Activated gamma-delta T cell treated with anti-CD3 and anti-CD28 coated beads, Interleukin-2, amount 50 U/mL, for 16 hours (primary cell): Measurements from ENCODE around the gene C16orf96.

Experiments used
- DNase-seq: peaks from one replicate; pipeline ENCODE4 v3.0.0-alpha.2; 2020; ENCODE audit warnings: low read depth

Gene C16orf96

DNA sequence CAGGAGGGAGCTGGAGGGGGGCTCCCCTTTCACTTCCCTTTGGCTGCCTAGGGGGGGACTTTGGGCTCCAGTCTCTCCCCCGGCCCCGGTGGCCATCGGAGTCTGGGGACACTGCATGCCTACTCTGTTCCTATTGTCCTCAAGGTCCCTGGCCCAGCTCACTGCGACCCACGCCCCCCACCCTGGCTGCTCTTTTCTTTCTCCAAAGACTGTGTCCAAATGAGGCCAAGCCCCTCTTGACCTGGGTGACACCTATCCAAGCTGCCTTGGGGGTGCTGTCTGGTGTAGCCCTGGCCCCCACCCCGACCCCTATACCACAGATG lies 45.7 kb downstream of the C16orf96 start:
- DNase-seq = no peak

DNA sequence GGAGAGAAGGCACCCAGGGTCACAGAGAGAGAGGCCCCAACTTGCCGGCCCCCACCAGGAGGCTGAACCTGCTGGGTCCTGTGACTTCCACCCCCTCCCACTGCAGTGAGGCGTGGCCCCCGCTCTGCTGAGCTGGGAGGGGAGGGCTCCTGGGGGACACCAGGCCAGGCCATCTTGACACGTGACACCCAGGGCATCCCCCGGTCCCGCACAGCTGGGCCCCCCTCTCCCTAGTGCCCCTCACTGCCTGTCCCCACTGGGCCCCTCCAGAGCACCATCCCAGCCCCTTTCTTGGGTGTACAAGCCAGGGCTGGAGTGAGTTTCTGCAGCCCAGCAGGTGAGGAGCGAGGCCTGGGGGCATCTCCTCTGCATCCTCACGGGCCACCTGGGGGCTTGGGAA lies 46.2 kb downstream of the C16orf96 start:
- DNase-seq = no peak

DNA sequence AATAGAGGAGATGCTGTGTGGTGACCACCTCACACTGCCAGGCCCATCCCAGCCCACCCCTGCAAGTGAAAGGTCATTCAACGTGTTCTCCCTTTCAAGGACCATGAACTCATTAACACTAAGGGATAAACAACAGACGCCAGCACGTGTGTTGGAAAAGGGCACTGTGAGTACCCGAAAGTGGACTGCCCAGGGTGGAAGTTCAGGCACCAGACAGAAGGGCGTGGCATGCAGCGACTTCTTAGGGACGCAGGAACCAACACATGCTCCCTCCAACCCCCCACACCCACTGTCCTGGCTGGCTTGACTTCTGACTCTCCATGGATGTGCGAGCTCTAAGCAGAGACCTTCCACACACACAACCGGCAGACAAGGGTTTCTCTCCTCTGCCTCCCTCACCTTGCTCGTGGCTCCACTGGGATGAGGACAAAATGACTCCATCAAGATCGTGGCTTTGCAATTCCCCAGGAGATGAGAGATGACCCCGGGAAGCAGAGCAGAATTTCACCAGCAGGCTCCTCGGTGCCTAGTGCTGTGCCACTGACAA lies 47.6 kb downstream of the C16orf96 start:
- DNase-seq = no peak

DNA sequence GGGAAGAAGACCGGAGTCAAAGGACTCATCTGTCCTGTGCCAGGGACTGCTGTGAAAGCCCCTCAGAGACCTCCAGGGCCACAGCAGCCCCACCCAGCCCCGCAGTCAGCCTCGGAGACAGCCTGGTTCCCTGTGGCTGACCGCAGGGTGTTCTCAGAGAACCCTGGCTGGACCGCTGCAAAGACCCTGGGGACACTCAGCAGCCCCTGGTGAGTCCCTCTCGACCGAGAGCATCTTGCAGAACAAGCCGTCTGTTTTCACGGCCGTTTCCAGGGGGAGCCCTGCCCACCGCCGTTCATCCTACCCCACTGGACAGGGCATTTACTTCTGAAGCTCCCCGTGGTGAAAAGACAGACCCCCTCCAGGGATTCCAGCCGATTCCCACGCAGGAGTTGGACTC lies 48.3 kb downstream of the C16orf96 start:
- DNase-seq = no peak

DNA sequence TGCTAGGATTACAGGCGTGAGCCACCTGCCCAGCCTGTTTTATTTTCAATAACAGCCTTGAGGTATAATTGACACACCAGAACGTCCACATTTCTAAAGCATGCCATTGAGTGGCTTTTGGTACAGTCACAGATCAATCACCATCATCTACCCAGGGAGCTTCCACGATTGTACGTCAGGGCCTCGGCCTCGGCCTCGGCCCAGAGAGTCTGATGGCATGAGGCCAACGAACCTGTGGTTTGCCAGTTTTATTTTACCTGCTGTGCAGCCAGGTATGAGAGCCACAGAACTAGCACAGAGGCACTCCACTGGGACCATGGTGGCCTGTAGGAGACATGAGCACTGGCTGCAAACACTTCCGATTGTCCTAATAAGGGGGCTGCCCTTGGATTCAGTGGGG lies 50.2 kb downstream of the C16orf96 start:
- no peak for DNase-seq

DNA sequence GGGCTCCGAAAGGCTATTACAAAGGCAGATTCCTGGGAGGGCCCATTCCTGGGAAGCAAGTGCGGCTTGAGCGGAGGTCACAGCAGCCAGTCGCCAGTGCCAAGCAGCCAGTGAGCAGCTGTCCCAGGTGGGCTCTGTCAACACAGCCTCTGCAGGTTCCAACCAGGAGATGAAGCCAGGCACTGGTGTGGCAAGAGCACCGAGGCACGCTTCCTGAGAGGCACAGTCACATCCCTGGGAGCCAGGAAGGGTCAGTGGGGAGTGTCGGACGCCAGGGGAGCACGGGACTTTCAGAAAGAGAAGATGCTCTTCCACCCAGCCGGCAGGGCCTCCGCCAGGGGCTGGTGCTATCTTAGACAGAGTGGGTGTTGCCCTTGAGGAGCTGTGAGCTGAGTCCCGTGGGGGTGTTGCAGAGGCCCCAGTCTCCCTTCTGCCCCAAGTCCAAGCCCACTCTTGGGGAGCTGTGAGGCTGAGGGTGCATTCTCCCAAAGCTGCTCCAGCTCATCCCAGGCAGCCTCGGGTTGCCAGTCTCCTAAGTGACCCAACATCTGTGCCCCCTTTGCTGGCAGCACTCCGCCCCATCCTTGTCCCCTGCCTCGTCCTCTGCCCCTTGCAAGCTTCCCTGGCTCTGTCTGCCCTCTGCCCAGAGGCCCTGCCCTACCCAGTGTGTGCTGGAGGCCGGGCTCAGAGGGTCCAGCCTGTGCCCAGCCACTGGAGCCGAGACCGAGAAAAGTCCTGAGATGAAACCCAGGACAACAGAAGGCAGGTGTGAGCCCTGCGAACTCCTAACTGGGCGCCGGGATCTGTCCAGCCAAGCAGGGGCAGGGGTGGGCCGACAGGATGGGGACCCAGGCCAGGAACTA lies 51.9 kb downstream of the C16orf96 start:
- no peak for DNase-seq

DNA sequence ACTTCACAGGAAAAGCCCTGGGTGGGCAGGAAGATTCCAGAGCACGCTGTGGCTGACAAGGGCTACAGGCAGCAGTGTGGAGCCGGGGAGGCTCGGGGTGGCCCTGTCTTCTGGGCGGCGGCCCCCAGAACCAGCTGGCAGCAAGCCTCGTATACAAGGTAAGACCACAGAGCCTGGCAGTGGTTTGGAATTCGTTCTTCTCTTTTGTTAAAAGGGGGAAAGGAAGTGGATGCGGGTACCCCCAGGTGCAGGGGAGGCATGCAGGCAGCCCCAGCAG lies 52.5 kb downstream of the C16orf96 start:
- no peak for DNase-seq

DNA sequence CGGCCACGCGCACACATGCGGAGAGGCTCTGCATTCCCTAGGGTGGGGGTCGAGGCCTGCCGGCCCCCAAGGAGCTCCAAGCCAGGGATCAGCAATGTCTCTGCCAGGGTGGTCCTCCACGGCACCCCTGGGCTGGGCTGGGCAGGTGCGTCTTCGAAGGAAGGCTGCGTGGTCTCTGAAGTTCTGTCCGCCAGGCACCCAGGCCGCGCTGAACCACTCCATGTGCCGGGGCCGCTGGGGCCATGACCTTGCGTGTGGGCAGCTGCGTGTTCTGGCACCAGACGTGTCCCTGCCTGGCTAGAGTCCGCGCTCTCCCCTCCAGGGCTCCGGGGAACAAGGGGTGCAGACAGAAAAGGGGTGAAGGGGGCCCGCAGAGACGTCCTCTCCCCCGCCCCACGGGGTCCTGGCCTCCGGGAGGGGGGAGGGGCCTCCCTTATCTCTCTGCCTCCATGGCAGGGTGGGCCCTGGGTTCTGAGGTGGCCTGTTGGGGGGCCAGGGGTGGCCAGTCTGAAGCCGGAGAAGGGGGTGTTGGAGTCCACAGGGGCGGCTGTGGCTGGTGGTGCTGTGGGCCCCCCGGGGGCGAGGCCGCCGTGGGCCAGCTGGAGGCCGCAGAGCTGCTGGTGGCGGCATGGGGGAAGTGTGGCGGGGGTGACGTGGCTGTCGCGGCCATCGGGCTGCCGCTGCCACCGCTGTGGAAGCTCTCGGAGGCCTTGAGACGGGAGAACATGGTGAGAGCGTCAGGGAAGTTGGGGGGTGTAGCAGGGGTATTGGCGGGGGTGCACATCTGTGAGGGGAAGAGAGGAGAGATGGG lies 53.3 kb downstream of the C16orf96 start:
- DNase-seq = no peak

DNA sequence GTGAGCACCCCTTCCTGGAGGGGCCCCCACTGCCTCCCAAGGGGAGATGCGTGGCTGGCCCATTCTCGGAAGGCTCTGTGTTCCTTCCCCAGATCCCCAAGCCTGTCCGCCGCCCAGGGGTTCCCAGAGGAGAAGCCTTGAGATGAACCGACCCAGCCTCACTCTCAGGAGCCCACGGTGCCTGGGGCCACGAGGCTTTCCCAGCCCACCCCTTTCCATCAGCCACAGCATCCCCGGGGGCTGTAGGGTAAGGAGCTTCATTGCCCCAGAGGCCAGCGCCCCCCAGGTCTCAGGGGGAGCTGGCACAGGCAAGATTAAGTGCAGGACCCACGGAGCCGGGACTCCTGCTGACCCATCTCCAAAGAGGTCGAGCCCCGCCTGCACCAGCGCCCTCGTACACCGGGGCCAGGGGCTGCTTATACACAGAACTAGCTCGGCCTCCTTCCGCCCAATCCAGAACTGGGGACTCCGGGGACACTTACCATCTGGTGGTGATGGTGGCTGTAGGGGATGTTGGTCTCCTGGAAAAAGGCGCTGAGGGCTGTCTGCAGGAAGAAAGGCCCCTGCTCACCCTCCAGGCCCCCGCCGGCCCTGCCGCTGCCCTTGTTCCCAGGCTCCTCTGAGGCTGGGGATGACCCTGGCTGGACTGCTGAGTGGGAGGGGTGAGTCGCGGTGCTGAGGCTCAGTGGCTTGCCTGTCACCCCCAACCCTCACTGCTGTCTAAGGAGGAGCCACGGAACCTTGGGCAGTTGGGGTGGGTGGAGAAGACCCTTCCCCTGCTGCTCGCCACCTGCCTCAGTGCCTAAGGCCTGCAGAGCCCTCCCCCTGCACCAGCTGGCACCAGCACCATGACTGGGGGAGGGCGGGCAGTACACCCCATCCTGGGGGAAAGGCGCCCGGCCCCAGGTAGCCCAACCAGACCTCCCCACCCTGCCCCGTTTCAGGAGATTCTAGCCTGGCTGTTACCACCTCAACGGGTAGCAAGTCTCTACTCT lies 54.2 kb downstream of the C16orf96 start:
- no peak for DNase-seq

DNA sequence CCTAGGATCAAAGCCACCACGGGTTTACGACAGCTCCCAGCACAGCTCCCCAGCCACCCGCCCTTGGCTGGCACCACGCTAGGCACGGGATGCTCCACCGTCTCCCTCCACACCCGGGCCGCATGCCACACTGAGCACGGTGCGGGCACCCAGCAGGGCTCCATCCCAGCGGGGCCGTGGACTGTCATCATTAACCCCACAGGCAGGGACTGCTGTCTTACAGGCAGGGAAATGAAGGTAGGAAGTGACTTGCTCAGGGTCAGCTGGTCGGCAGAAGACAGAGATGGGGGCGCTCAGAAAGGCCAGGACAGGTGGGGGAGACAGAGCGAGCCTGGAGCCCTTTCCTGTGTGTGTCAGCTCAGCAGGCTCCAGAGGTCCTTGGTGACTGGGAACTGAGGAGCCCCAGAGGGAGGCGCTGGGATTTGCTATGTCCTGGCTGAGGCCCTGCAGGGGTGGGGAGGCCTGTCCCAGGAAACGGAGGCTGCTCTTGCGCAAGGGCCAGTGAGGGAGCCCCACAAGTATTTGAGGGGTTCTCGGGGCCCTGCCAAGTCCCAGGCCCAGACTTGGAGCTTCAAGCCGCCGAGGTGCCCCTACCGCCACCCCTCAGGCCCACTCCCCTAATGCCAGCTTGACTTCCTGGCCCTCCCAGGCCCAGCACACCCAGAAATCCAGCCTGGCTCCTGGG lies 55.3 kb downstream of the C16orf96 start:
- DNase-seq = no peak

DNA sequence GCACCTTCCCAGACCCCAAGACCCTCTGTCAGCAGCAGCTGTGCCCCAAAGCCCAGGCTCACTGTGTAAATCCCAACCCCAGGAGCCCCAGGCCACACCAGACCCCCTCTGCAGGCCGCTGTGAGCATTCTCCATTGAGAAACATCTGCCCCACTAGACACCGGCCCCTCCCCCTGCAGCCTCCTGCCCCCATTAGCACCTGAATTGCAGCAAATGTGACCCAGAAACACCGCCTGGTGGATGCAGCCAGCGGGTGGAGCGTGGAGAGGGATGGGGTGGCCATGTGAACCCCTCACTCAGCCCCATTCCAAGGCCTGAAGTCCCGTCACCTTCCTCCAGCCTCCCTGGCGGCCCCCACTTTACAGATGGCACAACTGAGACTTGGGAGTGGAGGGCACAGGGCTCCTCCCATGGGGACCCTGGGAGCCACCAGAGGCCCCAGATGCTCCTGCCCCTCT lies 56.4 kb downstream of the C16orf96 start:
- DNase-seq = no peak

DNA sequence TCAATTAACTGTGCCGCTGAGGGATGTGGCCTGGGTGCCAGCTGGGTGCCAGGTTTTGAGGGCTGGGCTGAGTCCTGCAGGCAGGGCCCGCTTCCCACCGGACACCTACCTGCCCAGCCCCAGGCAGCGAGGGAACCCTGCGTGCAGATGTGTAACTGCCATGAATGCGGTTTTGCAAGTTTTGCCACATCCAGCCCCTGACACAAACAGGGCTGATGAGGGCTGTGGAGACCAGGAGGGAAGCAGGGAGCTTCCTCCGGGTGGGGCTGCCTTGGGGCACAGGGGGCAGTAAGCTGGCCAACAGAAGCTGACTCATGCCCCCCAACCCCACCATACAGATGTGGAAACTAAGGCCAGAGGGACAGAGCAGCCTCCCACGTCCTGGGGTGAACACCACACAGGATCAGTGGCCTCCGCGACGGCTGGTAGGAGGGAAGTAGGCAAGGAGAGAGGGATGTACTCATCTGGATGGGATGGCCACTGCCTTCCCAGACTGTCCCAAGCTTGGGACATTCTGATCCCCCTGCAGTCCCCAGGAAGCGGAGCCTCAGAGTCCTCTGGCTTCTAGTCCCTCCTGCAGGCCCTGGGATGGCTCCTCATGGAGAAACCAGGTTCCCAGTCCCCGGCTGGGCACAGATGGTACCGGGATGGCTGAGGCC lies 57.0 kb downstream of the C16orf96 start:
- no peak for DNase-seq

DNA sequence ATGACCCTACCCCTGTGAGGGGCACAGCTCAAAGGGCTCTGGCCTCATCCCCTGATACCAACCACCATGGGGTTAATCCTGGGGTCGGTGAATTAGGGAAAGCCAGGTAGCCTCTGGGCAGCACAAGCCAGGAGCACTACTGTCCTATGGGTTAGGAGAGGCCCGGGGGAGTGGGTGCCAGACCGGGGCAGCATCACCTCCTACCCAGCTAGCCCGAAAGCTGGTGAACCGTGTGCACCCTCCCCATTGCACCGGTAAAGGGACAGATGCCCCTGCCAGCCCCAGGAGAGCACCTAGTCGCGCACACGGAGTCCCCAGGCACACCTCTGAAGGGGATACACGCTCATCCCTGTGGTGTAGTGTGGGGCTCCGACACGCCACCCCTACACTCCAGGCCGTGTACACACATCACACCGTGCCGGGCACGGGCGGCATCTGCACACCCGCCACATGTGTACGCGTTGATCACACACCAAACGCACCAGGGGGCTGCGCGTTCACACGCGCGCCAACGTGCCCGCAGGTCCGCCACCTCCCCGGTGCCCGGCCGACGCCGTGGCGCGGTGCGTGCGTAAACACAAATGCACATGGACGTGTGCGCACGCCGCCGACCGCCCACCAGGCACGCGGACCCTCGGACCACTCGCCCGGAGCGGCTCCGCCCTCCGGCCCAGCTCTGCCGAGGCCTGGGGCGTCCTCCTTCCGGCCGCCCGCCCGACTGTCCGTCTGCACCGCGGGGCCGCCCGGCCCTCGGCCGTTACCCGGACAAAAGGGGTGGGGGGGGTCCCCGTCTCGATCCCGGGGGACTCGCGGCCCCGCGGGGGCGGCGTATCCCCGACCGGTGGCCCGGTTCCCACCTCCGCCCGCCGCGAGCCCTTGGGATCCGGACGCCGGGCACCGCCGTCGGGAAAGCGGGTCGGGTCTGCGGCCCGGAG lies 57.8 kb downstream of the C16orf96 start:
- no peak for DNase-seq

DNA sequence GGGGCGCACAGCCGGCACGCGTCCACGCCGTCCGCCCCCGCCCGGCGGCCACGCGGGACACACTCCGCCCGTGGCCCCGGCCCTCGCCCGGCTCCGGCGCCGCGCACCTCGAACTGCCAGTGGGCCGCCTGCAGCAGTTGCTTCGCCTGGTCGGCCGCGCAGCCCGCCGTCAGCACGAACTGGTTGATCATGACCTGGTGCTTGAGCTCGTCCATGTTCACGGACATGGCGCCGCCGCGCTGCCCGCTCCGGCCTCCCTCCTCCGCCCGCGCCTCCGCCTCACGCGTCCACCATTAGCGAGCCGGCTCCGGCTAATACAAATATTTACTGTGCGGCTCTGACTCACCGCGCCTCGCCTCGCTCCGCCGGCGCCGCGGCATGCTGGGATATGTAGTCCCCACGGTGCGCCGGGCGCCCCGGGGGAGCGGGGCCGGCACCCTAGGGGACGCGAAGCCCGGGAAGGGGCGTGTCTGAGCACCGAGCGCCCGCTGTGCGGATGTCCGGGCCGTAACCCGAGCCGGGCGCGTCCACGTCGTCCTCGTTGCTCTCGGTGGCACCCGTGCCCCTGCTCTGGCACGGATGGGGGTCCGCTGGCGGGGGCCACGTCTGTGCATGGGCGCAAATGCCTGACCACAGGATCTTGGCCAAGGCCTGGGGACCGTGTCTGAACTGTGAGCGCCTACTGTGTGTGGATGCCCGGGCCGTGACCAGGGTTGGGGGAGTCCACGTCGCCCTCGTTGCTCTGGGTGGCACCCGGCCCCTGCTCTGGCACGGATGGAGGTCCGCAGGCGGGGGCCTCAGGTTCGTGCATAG lies 58.6 kb downstream of the C16orf96 start, which contains the start of gene UBALD1:
Gene UBALD1, minus strand, starts transcription at position 318 of the 813 bp plus-strand sequence. Its CDS starts 91 bp downstream, at position 227.
- DNase-seq = peak; percentile 56

DNA sequence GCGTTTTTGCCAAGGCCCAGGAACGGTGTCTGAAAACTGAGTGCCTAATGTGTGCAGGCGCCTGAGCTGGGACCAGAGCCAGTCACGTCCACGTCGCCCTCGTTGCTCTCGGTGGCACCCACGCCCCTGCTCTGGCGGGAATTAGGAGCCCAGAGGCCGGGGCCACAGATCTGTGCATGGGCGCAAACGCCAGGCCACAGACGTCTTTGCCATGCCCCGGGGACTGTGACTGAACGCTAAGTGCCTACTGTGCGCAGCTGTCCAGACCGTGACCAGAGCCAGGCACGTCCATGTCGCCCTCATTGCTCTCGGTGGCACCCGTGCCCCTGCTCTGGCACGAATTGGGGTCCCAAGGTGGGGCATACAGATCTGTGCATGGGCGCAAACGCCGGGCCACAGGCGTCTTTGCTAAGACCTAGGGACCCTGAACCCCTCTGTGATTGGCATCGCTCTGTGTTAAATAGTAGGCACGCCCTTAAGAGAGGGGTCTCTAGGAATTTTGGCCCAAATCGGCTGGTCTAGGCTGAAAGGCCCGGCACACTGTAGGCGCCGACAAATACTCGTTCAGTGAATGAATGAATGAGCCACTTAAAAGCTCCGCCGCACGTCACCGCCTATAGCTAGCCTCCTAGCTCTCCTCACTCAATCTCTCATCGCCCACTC lies 59.4 kb downstream of the C16orf96 start:
- no peak for DNase-seq

DNA sequence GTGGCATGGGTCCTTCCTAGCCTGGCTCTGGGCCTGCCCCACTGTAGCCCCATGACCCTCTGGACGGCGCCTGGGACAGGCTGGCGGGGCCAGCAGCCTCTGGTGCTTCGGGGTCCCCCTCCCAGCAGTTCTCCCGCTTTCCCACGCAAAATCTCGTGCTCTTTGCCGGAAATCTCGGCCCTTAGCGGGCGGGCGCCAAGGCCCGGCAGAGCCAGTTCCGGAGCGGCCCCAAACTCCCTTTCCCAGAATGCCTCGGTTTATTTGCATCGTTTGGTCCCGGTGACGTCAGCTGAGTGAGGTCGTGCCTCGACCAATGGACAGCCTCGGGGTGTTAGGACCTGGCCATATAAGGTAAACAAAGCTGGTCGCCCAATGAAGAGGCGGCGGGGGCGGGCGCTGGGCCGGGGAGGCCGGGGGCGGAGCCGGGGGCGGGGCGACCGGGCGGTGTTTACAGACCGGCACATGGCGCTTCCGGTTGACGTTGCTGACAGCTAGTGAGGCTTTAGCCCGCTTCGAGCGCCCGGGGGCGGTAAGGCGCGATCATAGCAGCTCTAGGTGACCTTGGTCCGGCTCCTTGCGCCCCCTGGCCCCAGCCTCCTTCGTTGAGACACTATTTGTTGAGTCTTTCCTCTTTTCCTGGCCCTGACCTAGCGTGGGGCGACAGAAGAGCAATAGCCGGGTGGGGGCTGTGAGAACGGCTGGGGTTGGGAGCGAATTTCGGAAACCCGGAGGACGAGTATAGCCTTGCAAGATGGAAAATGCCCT lies 60.1 kb downstream of the C16orf96 start:
- DNase-seq = peak; percentile 98

DNA sequence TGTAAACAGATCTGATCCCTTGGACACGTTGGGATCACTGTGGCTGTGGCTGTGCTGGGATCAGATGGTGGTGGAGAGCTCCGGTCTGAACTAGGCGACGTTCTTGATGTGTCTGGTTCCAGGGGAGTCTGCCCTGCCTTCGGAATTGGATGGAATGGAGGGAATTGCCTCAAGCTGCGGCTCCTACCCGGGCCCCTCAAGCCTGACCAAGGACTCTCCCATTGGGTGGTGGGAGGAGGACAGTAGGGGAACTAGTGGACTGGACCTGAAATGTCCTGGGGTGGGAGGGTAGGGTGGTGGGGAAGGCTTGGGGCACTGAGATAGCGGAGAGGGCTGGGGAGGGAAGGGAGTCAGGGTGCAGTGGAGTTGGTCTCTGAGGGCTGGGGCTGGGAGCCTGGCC lies 61.7 kb downstream of the C16orf96 start:
- DNase-seq = no peak
